HepG2 (cell line): ENCODE measurements around the gene MYL11. TPM values are rescaled to one million over a fixed set of nuclear protein-coding genes. Genes with fewer than 3 reads are reported as not detected.
A peak's percentile ranks its signal among the peaks of the same experiment; 100 is the strongest.

Experiments
- ARNT ChIP-seq: fragments of 450-650 bp; IDR thresholded peaks from 2 replicates; pipeline ENCODE4 v1.6.1; 2017
- CC2D1A ChIP-seq: sonication (generic); formaldehyde crosslinking; IDR thresholded peaks from 2 replicates; pipeline ENCODE4 v1.8.1; 2023; ENCODE audit warnings: mild to moderate bottlenecking, missing genetic modification reagents
- ESRRA ChIP-seq: sonication (generic); formaldehyde crosslinking; IDR thresholded peaks from 2 replicates; pipeline ENCODE4 v1.5.1; 2020; ENCODE audit warnings: mild to moderate bottlenecking, low read depth, missing genetic modification reagents
- HIVEP1 ChIP-seq: sonication (generic); formaldehyde crosslinking; IDR thresholded peaks from 2 replicates; pipeline ENCODE4 v1.4.0; 2020; ENCODE audit warnings: mild to moderate bottlenecking, missing genetic modification reagents
- HMG20A ChIP-seq: IDR thresholded peaks from 2 replicates; pipeline ENCODE4 v1.6.1; 2016; ENCODE audit warnings: borderline replicate concordance
- HNRNPUL1 ChIP-seq: fragments of 200-400 bp; formaldehyde crosslinking; IDR thresholded peaks from 2 replicates; pipeline ENCODE4 v1.6.1; 2017; ENCODE audit warnings: low read depth, mild to moderate bottlenecking, low read length, moderate library complexity
- KDM2A ChIP-seq: sonication (generic); formaldehyde crosslinking; IDR thresholded peaks from 2 replicates; pipeline ENCODE4 v1.4.0; 2020; ENCODE audit warnings: low read depth, missing genetic modification reagents, borderline replicate concordance
- PHF20 ChIP-seq: sonication (generic); formaldehyde crosslinking; IDR thresholded peaks from 2 replicates; pipeline ENCODE4 v1.5.0; 2020; ENCODE audit warnings: mild to moderate bottlenecking, missing genetic modification reagents
- TEAD2 ChIP-seq: sonication (generic); formaldehyde crosslinking; IDR thresholded peaks from 2 replicates; pipeline ENCODE4 v1.9.0; 2021; ENCODE audit warnings: missing genetic modification reagents
- YEATS2 ChIP-seq: sonication (generic); formaldehyde crosslinking; IDR thresholded peaks from 2 replicates; pipeline ENCODE4 v1.4.0; 2020; ENCODE audit warnings: missing genetic modification reagents, borderline replicate concordance
- ZBTB4 ChIP-seq: sonication (generic); formaldehyde crosslinking; IDR thresholded peaks from 2 replicates; pipeline ENCODE4 v1.4.0; 2020; ENCODE audit warnings: missing genetic modification reagents, mild to moderate bottlenecking, borderline replicate concordance
- ZBTB49 ChIP-seq: sonication (generic); formaldehyde crosslinking; IDR thresholded peaks from 2 replicates; pipeline ENCODE4 v1.4.0; 2020; ENCODE audit warnings: missing genetic modification reagents, borderline replicate concordance
- ZNF292 ChIP-seq: sonication (generic); formaldehyde crosslinking; IDR thresholded peaks from 2 replicates; pipeline ENCODE4 v1.8.1; 2022; ENCODE audit warnings: mild to moderate bottlenecking, low read depth, missing genetic modification reagents, borderline replicate concordance
- ZNF546 ChIP-seq: sonication (generic); formaldehyde crosslinking; conservative IDR thresholded peaks from 2 replicates; pipeline ENCODE4 v1.8.1; 2023; ENCODE audit warnings: mild to moderate bottlenecking, missing genetic modification reagents
- ZNF770 ChIP-seq: sonication (generic); formaldehyde crosslinking; IDR thresholded peaks from 2 replicates; pipeline ENCODE4 v1.5.0; 2020; ENCODE audit warnings: mild to moderate bottlenecking, missing genetic modification reagents
- ZXDC ChIP-seq: sonication (generic); formaldehyde crosslinking; IDR thresholded peaks from 2 replicates; pipeline ENCODE4 v1.5.0; 2020; ENCODE audit warnings: mild to moderate bottlenecking, missing genetic modification reagents
- polyA plus RNA-seq, 8 experiments: library from polyadenylated mRNA; depleted of rRNA in 3 of 8; stranded (reverse) in 7 of 8; unstranded in 1 of 8; fragments of >200 nt; fragmentation: Illumina TruSeq in 4 of 8; extraction: Trizol in 4 of 8; gene quantifications; 2 replicates each; pipeline versions ENCODE4 v1.2.1 to v1.2.3, GENCODE V29; 2011 to 2016; ENCODE audit warnings: low read depth in 4 of 8, missing spikeins in 1 of 8, mixed read lengths in 1 of 8; ENCODE audit not compliant: insufficient read depth in 1 of 8
- total RNA-seq, 5 experiments: library from RNA; depleted of rRNA; stranded (reverse); fragments of >200 nt; fragmentation: Illumina TruSeq; extraction: Trizol; gene quantifications; 2 replicates each; pipeline ENCODE4 v1.2.3, GENCODE V29; 2016; ENCODE audit warnings: low read depth in 1 of 5

Gene MYL11
- total and polyA plus RNA-seq, 2 of the 13 experiments (the other 11 are each of a cell fraction or from before 2014, with no cell fraction given) = not detected

GRCh38 chr16:30407102-30407803 lies 32.7 kb downstream of the MYL11 start, which contains the start of gene ZNF771 (continued):
- TF ChIP-seq ZNF770 (CRISPR knock-in tag) = peak; percentile 77
- peak; percentile 12; the same call in 1 of the 2 replicates for TF ChIP-seq ZBTB49
- TF ChIP-seq YEATS2 (CRISPR knock-in tag) = peak; percentile 82
- TF ChIP-seq PHF20 (CRISPR knock-in tag) = peak; percentile 75
- TF ChIP-seq HMG20A (CRISPR knock-in tag) = no peak; the same call in 1 of the 2 replicates
- no peak for TF ChIP-seq ARNT
- TF ChIP-seq TEAD2 (CRISPR knock-in tag) = no peak
- TF ChIP-seq HIVEP1 (CRISPR knock-in tag) = peak; percentile 56
- TF ChIP-seq KDM2A = peak; percentile 97
- 0 out of 2 replicates have a peak, but pooled peaks have one; percentile 22 for TF ChIP-seq ZNF546 (CRISPR knock-in tag)
- TF ChIP-seq ZXDC (CRISPR knock-in tag) = no peak
- peak; percentile 95; the same call in 1 of the 2 replicates for TF ChIP-seq ZBTB4 (CRISPR knock-in tag)
- no peak for TF ChIP-seq CC2D1A
- TF ChIP-seq ESRRA (CRISPR knock-in tag) = peak; percentile 70
- TF ChIP-seq ZNF292 = peak; percentile 44; the same call in 1 of the 2 replicates
- no peak for TF ChIP-seq HNRNPUL1
